Measurements from ENCODE around the gene LRPAP1.

LRPAP1 gene

GRCh38 chr4:3469386-3470243 is 62.6 kb downstream of the LRPAP1 start:
- CTCF ChIA-PET = interaction anchor here (2.7 kb wide), 1 partner anchor 11 kb away, joined by 20 read pairs; no protein-coding TSS in a partner anchor
- Histone ChIP-seq H3K4me1 (ENCODE audit: control extremely low read depth in 1 of 4, control insufficient read depth in 4 of 4, insufficient read depth in 4 of 4, low read length in 3 of 4) (no peaks in the 10 kb centered on the region), H3K27ac (ENCODE audit: insufficient read depth in 1 of 2, low read depth in 1 of 2, low read length in 2 of 2, poor library complexity in 1 of 2, severe bottlenecking in 2 of 2) (no peak overlapping the region), H3K4me3 (ENCODE audit: control insufficient read depth in 1 of 7, extremely low read depth in 1 of 7, insufficient read depth in 4 of 7, low read depth in 2 of 7, low read length in 6 of 7) (no peak overlapping the region), H3K27me3 (replicated peaks in 2 of 5; ENCODE audit: control insufficient read depth in 4 of 5, insufficient read depth in 5 of 5, low read length in 4 of 5) (peaks cover 0 to 18% (median 0%) of the 10 kb centered on the region in 5 experiments), H3K36me3 (ENCODE audit: control insufficient read depth in 4 of 4, insufficient read depth in 4 of 4, low read length in 3 of 4) (no peaks in the 10 kb centered on the region), H3K9me3 (ENCODE audit: control extremely low read depth in 1 of 5, control insufficient read depth in 4 of 5, insufficient read depth in 2 of 5, low read depth in 1 of 5, low read length in 4 of 5) (peaks cover 0 to 2% (median 0%) of the 10 kb centered on the region in 5 experiments)
- 89% methylated on average over 29 of the region's 31 CpGs for WGBS (ENCODE audit: insufficient coverage)
- no peak for DNase-seq
- POLR2A ChIA-PET = no interaction called here

- Histone ChIP-seq H3K4me1 (ENCODE audit: control extremely low read depth in 1 of 4, control insufficient read depth in 4 of 4, insufficient read depth in 4 of 4, low read length in 3 of 4) (no peaks in the 10 kb centered on the region), H3K27ac (ENCODE audit: insufficient read depth in 1 of 2, low read depth in 1 of 2, low read length in 2 of 2, poor library complexity in 1 of 2, severe bottlenecking in 2 of 2) (no peak overlapping the region), H3K9me3 (ENCODE audit: control extremely low read depth in 1 of 5, control insufficient read depth in 4 of 5, insufficient read depth in 2 of 5, low read depth in 1 of 5, low read length in 4 of 5) (peaks cover 0 to 2% (median 0%) of the 10 kb centered on the region in 5 experiments), H3K4me3 (ENCODE audit: control insufficient read depth in 1 of 7, extremely low read depth in 1 of 7, insufficient read depth in 4 of 7, low read depth in 2 of 7, low read length in 6 of 7) (no peak overlapping the region), H3K27me3 (replicated peaks in 2 of 5; ENCODE audit: control insufficient read depth in 4 of 5, insufficient read depth in 5 of 5, low read length in 4 of 5) (peaks cover 0 to 26% (median 0%) of the 10 kb centered on the region in 5 experiments), H3K36me3 (ENCODE audit: control insufficient read depth in 4 of 4, insufficient read depth in 4 of 4, low read length in 3 of 4) (no peaks in the 10 kb centered on the region)
- WGBS (ENCODE audit: insufficient coverage) = 98% methylated on average over 9 of the region's 11 CpGs
- POLR2A ChIA-PET = no interaction called here
- no peak for DNase-seq
- CTCF ChIA-PET = interaction anchor here (2.7 kb wide), 1 partner anchor 12 kb away, joined by 20 read pairs; no protein-coding TSS in a partner anchor
Measured at GRCh38 chr4:3468804-3469203, 63.4 kb downstream of the LRPAP1 start.

- no peak for DNase-seq
- Histone ChIP-seq H3K27ac (ENCODE audit: insufficient read depth in 1 of 2, low read depth in 1 of 2, low read length in 2 of 2, poor library complexity in 1 of 2, severe bottlenecking in 2 of 2) (no peak overlapping the region), H3K27me3 (replicated peaks in 2 of 5; ENCODE audit: control insufficient read depth in 4 of 5, insufficient read depth in 5 of 5, low read length in 4 of 5) (peaks cover 0 to 28% (median 0%) of the 10 kb centered on the region in 5 experiments), H3K4me3 (ENCODE audit: control insufficient read depth in 1 of 7, extremely low read depth in 1 of 7, insufficient read depth in 4 of 7, low read depth in 2 of 7, low read length in 6 of 7) (no peak overlapping the region), H3K36me3 (ENCODE audit: control insufficient read depth in 4 of 4, insufficient read depth in 4 of 4, low read length in 3 of 4) (no peaks in the 10 kb centered on the region), H3K4me1 (ENCODE audit: control extremely low read depth in 1 of 4, control insufficient read depth in 4 of 4, insufficient read depth in 4 of 4, low read length in 3 of 4) (peaks cover 0 to 3% (median 0%) of the 10 kb centered on the region in 4 experiments), H3K9me3 (ENCODE audit: control extremely low read depth in 1 of 5, control insufficient read depth in 4 of 5, insufficient read depth in 2 of 5, low read depth in 1 of 5, low read length in 4 of 5) (peaks cover 0 to 2% (median 0%) of the 10 kb centered on the region in 5 experiments)
- POLR2A ChIA-PET = no interaction called here
- 96% methylated on average over 10 of the region's 10 CpGs for WGBS (ENCODE audit: insufficient coverage)
- CTCF ChIA-PET = no interaction called here
Measured at GRCh38 chr4:3468154-3468553, 64.1 kb downstream of the LRPAP1 start.

GRCh38 chr4:3467601-3468031 is 64.6 kb downstream of the LRPAP1 start:
- DNase-seq = no peak
- Histone ChIP-seq H3K4me3 (ENCODE audit: control insufficient read depth in 1 of 7, extremely low read depth in 1 of 7, insufficient read depth in 4 of 7, low read depth in 2 of 7, low read length in 6 of 7) (no peak overlapping the region), H3K27ac (ENCODE audit: insufficient read depth in 1 of 2, low read depth in 1 of 2, low read length in 2 of 2, poor library complexity in 1 of 2, severe bottlenecking in 2 of 2) (no peak overlapping the region), H3K27me3 (replicated peaks in 2 of 5; ENCODE audit: control insufficient read depth in 4 of 5, insufficient read depth in 5 of 5, low read length in 4 of 5) (peaks cover 0 to 33% (median 2%) of the 10 kb centered on the region in 5 experiments), H3K9me3 (ENCODE audit: control extremely low read depth in 1 of 5, control insufficient read depth in 4 of 5, insufficient read depth in 2 of 5, low read depth in 1 of 5, low read length in 4 of 5) (peaks cover 0 to 2% (median 0%) of the 10 kb centered on the region in 5 experiments), H3K4me1 (ENCODE audit: control extremely low read depth in 1 of 4, control insufficient read depth in 4 of 4, insufficient read depth in 4 of 4, low read length in 3 of 4) (peaks cover 0 to 4% (median 2%) of the 10 kb centered on the region in 4 experiments), H3K36me3 (ENCODE audit: control insufficient read depth in 4 of 4, insufficient read depth in 4 of 4, low read length in 3 of 4) (no peaks in the 10 kb centered on the region)
- ChIA-PET POLR2A (no interaction called here), CTCF (no interaction called here)
- WGBS (ENCODE audit: insufficient coverage) = 93% methylated on average over 11 of the region's 15 CpGs

- Histone ChIP-seq H3K27ac (ENCODE audit: insufficient read depth in 1 of 2, low read depth in 1 of 2, low read length in 2 of 2, poor library complexity in 1 of 2, severe bottlenecking in 2 of 2) (no peak overlapping the region), H3K27me3 (replicated peaks in 2 of 5; ENCODE audit: control insufficient read depth in 4 of 5, insufficient read depth in 5 of 5, low read length in 4 of 5) (peaks cover 0 to 39% (median 7%) of the 10 kb centered on the region in 5 experiments), H3K9me3 (ENCODE audit: control extremely low read depth in 1 of 5, control insufficient read depth in 4 of 5, insufficient read depth in 2 of 5, low read depth in 1 of 5, low read length in 4 of 5) (peaks cover 0 to 2% (median 0%) of the 10 kb centered on the region in 5 experiments), H3K4me1 (ENCODE audit: control extremely low read depth in 1 of 4, control insufficient read depth in 4 of 4, insufficient read depth in 4 of 4, low read length in 3 of 4) (peaks cover 0 to 4% (median 2%) of the 10 kb centered on the region in 4 experiments), H3K4me3 (ENCODE audit: control insufficient read depth in 1 of 7, extremely low read depth in 1 of 7, insufficient read depth in 4 of 7, low read depth in 2 of 7, low read length in 6 of 7) (no peak overlapping the region), H3K36me3 (ENCODE audit: control insufficient read depth in 4 of 4, insufficient read depth in 4 of 4, low read length in 3 of 4) (no peaks in the 10 kb centered on the region)
- 85% methylated on average over 20 of the region's 40 CpGs for WGBS (ENCODE audit: insufficient coverage)
- ChIA-PET POLR2A (no interaction called here), CTCF (no interaction called here)
- no peak for DNase-seq
Measured at GRCh38 chr4:3466691-3467600, 65.3 kb downstream of the LRPAP1 start.

- Histone ChIP-seq H3K27ac (ENCODE audit: insufficient read depth in 1 of 2, low read depth in 1 of 2, low read length in 2 of 2, poor library complexity in 1 of 2, severe bottlenecking in 2 of 2) (no peak overlapping the region), H3K4me3 (ENCODE audit: control insufficient read depth in 1 of 7, extremely low read depth in 1 of 7, insufficient read depth in 4 of 7, low read depth in 2 of 7, low read length in 6 of 7) (no peak overlapping the region), H3K4me1 (ENCODE audit: control extremely low read depth in 1 of 4, control insufficient read depth in 4 of 4, insufficient read depth in 4 of 4, low read length in 3 of 4) (peaks cover 0 to 4% (median 2%) of the 10 kb centered on the region in 4 experiments), H3K9me3 (ENCODE audit: control extremely low read depth in 1 of 5, control insufficient read depth in 4 of 5, insufficient read depth in 2 of 5, low read depth in 1 of 5, low read length in 4 of 5) (peaks cover 0 to 2% (median 0%) of the 10 kb centered on the region in 5 experiments), H3K27me3 (replicated peaks in 2 of 5; ENCODE audit: control insufficient read depth in 4 of 5, insufficient read depth in 5 of 5, low read length in 4 of 5) (peaks cover 0 to 49% (median 7%) of the 10 kb centered on the region in 5 experiments), H3K36me3 (ENCODE audit: control insufficient read depth in 4 of 4, insufficient read depth in 4 of 4, low read length in 3 of 4) (no peaks in the 10 kb centered on the region)
- ChIA-PET POLR2A (no interaction called here), CTCF (no interaction called here)
- no peak for DNase-seq
- 77% methylated on average over 33 of the region's 41 CpGs for WGBS (ENCODE audit: insufficient coverage)
Measured at GRCh38 chr4:3465698-3466671, 66.2 kb downstream of the LRPAP1 start.

Data from common myeloid progenitor, CD34-positive (primary cell).